Muscle layer of colon (tissue), 2 donors: ENCODE data around the gene THY1.
"Not testable (repeated sequence)": the region's sequence is repeated elsewhere in the genome, so short reads cannot be mapped to it uniquely, and the experiment has no call there.

ENCODE experiments used
- H3K27ac ChIP-seq: one replicate; pipeline ENCODE4 v1.7.0; 2013; ENCODE audit warnings: low read depth, mild to moderate bottlenecking, low read length, moderate library complexity
- H3K27me3 ChIP-seq, 2 donors: one replicate each; pipeline ENCODE4 v1.7.0; 2013; ENCODE audit warnings: low read length in 2 of 2, mild to moderate bottlenecking in 2 of 2; ENCODE audit not compliant: insufficient read depth in 2 of 2, control insufficient read depth in 1 of 2
- H3K36me3 ChIP-seq: one replicate; pipeline ENCODE4 v1.7.0; 2013; ENCODE audit warnings: mild to moderate bottlenecking, low read length; ENCODE audit not compliant: insufficient read depth
- H3K4me1 ChIP-seq: one replicate; pipeline ENCODE4 v1.7.0; 2013; ENCODE audit warnings: mild to moderate bottlenecking, low read length; ENCODE audit not compliant: insufficient read depth
- H3K4me3 ChIP-seq, 2 donors: one replicate each; pipeline ENCODE4 v1.7.0; 2013; ENCODE audit warnings: low read length in 2 of 2, low read depth in 1 of 2, mild to moderate bottlenecking in 1 of 2, moderate library complexity in 1 of 2
- H3K9ac ChIP-seq: one replicate; pipeline ENCODE4 v1.7.0; 2013; ENCODE audit warnings: low read length
- H3K9me3 ChIP-seq: one replicate; pipeline ENCODE4 v1.7.0; 2013; ENCODE audit warnings: mild to moderate bottlenecking, low read length
- donor health status: abdominal sarcoma.
- donor health status: Adenocarcinoma of cecum.

THY1 gene

DNA sequence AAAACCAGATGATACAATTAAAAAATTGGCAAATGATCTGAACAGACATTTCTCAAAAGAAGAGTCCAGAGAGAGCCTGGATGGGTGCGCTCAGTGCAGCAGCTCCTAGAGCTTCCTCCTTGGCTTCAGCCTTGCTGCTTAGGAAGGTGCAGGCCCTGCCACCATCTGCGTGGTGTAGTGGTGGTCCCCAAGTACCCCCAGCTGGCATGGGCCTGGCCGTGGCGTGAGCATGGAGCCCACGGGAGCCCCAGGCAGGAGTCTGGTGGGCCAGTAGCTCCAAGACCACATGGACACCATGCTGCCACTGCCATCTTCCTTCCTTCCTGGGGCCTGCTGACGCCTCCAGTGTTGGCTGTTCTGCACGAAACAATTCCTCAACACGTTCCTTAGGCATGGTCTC is 20.5 kb downstream of the THY1 start:
- H3K27me3 ChIP-seq, result no peaks in the 10 kb centered on the region
- no peak overlapping the region for H3K27ac ChIP-seq
- no peaks in the 10 kb centered on the region for H3K36me3 ChIP-seq
- H3K9ac ChIP-seq, result no peak overlapping the region
- no peak overlapping the region for H3K4me3 ChIP-seq
- peaks cover 7% of the 10 kb centered on the region for H3K9me3 ChIP-seq
- H3K4me1 ChIP-seq, result no peaks in the 10 kb centered on the region

DNA sequence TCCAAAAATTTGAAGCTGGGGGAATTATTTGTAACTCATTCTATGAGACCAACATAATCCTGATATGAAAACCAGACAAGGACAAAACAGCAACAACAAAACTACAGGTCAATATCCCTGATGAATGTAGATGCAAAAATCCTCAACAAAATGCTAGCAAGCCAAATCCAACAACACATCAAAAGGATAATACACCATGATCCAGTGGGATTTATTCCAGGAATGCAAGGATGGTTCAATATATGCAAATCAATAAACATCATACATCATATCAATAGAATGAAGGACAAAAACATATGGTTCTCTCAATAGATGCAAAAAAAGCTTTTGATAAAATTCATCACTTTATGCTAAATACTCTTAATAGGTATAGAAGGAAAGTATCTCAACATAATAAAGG is 22.1 kb downstream of the THY1 start:
- Histone ChIP-seq H3K27me3 (no peaks in the 10 kb centered on the region), H3K36me3 (no peaks in the 10 kb centered on the region), H3K27ac (no peak overlapping the region), H3K4me1 (no peaks in the 10 kb centered on the region), H3K9ac (no peak overlapping the region), H3K9me3 (peaks cover 7% of the 10 kb centered on the region), H3K4me3 (no peak overlapping the region)

- Histone ChIP-seq H3K36me3 (no peaks in the 10 kb centered on the region), H3K27ac (no peak overlapping the region), H3K4me3 (no peak overlapping the region), H3K4me1 (no peaks in the 10 kb centered on the region), H3K9ac (no peak overlapping the region), H3K9me3 (peaks cover 7% of the 10 kb centered on the region), H3K27me3 (no peaks in the 10 kb centered on the region)
Observed at GRCh38 chr11:119397740-119398139, 25.2 kb downstream of the THY1 start.

- no peaks in the 10 kb centered on the region for H3K36me3 ChIP-seq
- no peak overlapping the region for H3K9ac ChIP-seq
- H3K4me1 ChIP-seq, result no peaks in the 10 kb centered on the region
- no peak overlapping the region for H3K4me3 ChIP-seq
- H3K27ac ChIP-seq, result no peak overlapping the region
- H3K27me3 ChIP-seq, result no peaks in the 10 kb centered on the region
- H3K9me3 ChIP-seq, result peaks cover 7% of the 10 kb centered on the region
Observed at GRCh38 chr11:119396835-119397234, 26.1 kb downstream of the THY1 start.

DNA sequence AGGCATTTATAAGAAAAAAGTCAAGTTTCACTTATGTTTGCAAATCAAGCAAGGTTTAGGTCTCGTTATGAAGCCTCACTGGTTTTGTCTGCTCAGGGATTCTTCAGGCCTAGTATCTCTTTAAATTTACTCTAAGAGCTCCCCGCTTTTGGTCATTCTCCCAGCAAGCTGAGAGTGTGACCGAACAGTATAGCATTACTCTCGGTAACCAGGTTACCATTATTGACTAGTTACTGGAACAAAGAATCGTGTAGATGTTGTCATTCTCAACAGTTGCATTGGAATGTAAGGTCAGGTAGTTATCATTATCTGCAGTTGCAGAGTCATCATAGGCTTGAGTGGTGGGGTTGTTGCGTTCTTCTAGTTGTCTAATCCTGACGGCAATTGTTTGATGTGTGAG is 31.7 kb downstream of the THY1 start:
- no peak overlapping the region for H3K4me3 ChIP-seq
- H3K9me3 ChIP-seq, result no peaks in the 10 kb centered on the region
- H3K36me3 ChIP-seq, result no peaks in the 10 kb centered on the region
- no peak overlapping the region for H3K9ac ChIP-seq
- H3K27me3 ChIP-seq, result peaks cover 0 to 5% of the 10 kb centered on the region in 2 donors
- H3K27ac ChIP-seq, result no peak overlapping the region
- no peaks in the 10 kb centered on the region for H3K4me1 ChIP-seq

DNA sequence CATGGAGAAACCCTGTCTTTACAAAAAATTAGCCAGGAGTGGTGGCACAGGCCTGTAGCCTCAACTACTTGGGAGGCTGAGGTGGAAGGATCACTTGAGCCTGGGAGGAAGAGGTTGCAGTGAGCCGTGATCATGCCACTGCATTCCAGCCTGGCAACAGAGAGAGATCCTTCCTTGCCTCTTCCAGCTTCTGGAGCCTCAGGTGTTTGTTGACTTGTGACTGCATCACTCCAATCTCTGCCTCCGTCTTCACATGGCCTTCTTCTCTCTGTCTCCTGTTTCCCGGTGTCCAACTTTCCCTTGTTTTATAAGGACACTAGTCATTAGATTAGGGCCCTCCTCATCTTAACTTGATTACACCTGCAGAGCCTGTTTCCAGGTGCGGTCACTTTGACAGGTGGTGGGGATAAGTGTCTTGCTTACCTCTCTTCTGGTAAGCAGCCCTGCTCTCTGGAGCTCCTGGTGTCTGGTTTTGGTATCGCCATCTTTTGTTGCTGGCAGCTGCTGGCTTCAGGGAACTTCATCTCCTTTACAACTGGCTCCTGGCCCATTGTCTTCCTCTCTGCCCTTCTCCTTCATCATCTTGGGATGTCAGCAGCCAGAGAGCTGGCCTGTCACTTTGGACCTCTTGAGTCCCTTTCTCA is 33.2 kb downstream of the THY1 start:
- H3K4me1 ChIP-seq, result no peaks in the 10 kb centered on the region
- no peaks in the 10 kb centered on the region for H3K9me3 ChIP-seq
- no peak overlapping the region for H3K9ac ChIP-seq
- H3K36me3 ChIP-seq, result no peaks in the 10 kb centered on the region
- H3K4me3 ChIP-seq, result no peak overlapping the region
- no peak overlapping the region for H3K27ac ChIP-seq
- peaks cover 0 to 5% of the 10 kb centered on the region in 2 donors for H3K27me3 ChIP-seq

DNA sequence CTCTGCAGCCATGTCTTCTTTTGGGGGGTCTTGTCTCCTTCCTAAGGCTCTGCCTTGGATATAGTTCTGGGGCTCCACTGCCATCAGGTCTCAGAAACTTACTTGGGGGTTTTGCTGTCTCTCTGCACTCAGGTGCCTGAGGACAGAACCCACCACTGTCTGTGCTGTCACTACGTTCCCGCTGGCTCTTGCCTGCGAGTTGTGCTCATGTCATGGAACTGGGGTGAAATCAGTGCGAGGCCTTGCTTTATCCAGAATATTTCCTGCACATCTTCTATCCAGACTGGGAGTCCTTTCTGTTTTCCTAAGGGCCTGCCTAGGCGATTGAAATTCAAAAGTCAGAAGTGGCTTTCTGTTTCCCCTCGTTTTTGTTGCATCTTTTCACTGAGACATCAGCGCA is 34.9 kb downstream of the THY1 start:
- Histone ChIP-seq H3K4me1 (no peaks in the 10 kb centered on the region), H3K27ac (no peak overlapping the region), H3K9me3 (no peaks in the 10 kb centered on the region), H3K9ac (no peak overlapping the region), H3K36me3 (no peaks in the 10 kb centered on the region), H3K27me3 (peaks cover 0 to 5% of the 10 kb centered on the region in 2 donors), H3K4me3 (no peak overlapping the region)

- H3K27ac ChIP-seq, result no peak overlapping the region
- H3K27me3 ChIP-seq, result no peaks in the 10 kb centered on the region
- no peaks in the 10 kb centered on the region for H3K9me3 ChIP-seq
- H3K4me1 ChIP-seq, result peaks cover 17% of the 10 kb centered on the region
- no peak overlapping the region for H3K4me3 ChIP-seq
- H3K9ac ChIP-seq, result no peak overlapping the region
- H3K36me3 ChIP-seq, result no peaks in the 10 kb centered on the region
Observed at GRCh38 chr11:119384332-119384731, 38.6 kb downstream of the THY1 start.

DNA sequence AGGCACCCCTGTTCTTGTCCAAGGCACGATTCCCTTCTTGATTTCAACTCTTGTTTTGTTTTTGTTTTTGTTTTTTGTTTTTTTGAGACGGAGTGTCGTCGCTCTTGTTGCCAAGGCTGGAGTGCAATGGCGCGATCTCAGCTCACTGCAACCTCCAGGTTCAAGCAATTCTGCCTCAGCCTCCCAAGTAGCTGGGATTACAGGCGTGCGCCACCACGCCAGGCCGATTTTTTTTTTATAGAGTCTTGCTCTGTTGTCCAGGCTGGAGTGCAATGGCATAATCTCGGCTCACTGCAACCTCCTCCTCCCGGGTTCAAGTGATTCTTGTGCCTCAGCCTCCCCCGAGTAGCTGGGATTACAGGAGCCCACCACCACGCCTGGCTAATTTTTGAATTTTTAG is 40.5 kb downstream of the THY1 start:
- peaks cover 17% of the 10 kb centered on the region for H3K4me1 ChIP-seq
- H3K27ac ChIP-seq, H3K36me3 ChIP-seq, H3K9ac ChIP-seq, H3K27me3 ChIP-seq, H3K9me3 ChIP-seq: not testable (repeated sequence)
- H3K4me3 ChIP-seq, result peak overlapping the region in 1 of 2 donors; percentile 76

- Histone ChIP-seq H3K9me3 (no peaks in the 10 kb centered on the region), H3K4me3 (peak overlapping the region; percentile 21 to 76), H3K36me3 (no peaks in the 10 kb centered on the region), H3K4me1 (peaks cover 17% of the 10 kb centered on the region), H3K27me3 (no peaks in the 10 kb centered on the region), H3K9ac (peak overlapping the region; percentile 40), H3K27ac (no peak overlapping the region)
Observed at GRCh38 chr11:119382101-119382500, 40.9 kb downstream of the THY1 start.

GRCh38 chr11:119381181-119381988 is 41.6 kb downstream of the THY1 start, which contains the start of gene USP2:
Gene USP2, minus strand, starts transcription at chr11:119381690. Its CDS starts 8,210 bp downstream, at chr11:119373480.
- Histone ChIP-seq H3K4me1 (peaks cover 20% of the 10 kb centered on the region), H3K9me3 (no peaks in the 10 kb centered on the region), H3K36me3 (no peaks in the 10 kb centered on the region), H3K9ac (peak within 1 kb of the TSS; percentile 69), H3K27me3 (no peaks in the 10 kb centered on the region), H3K4me3 (peak within 1 kb of the TSS; percentile 34 to 76), H3K27ac (peak within 1 kb of the TSS; percentile 9)

GRCh38 chr11:119380827-119381180 is 42.2 kb downstream of the THY1 start:
- H3K9ac ChIP-seq, result peak overlapping the region; percentile 69
- H3K9me3 ChIP-seq, result no peaks in the 10 kb centered on the region
- no peaks in the 10 kb centered on the region for H3K36me3 ChIP-seq
- no peaks in the 10 kb centered on the region for H3K27me3 ChIP-seq
- peak overlapping the region; percentile 9 for H3K27ac ChIP-seq
- peaks cover 26% of the 10 kb centered on the region for H3K4me1 ChIP-seq
- peak overlapping the region; percentile 34 to 76 for H3K4me3 ChIP-seq
